ENCODE results near the gene RETREG2.

DNA sequence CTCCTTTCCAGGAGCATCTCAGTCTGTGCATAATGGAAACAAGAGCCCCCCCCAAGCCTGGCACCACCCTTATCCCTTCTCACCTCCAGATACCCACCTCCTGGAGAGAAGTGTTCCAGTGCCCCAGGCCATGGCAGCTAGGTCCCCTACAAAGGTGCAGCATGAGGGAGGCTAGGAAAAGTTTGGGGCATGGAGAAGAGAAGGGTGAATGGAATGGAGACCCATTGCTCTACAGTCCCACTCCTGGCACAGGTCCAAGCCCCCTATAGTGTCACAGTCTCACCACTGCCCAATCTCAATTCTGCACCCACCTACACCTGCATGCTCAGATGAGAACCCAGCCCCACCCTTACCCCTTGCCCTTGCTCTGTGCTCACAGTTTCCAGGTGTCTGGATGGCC, 9.1 kb upstream of the RETREG2 start:
- TF ChIP-seq, protein P1, sequence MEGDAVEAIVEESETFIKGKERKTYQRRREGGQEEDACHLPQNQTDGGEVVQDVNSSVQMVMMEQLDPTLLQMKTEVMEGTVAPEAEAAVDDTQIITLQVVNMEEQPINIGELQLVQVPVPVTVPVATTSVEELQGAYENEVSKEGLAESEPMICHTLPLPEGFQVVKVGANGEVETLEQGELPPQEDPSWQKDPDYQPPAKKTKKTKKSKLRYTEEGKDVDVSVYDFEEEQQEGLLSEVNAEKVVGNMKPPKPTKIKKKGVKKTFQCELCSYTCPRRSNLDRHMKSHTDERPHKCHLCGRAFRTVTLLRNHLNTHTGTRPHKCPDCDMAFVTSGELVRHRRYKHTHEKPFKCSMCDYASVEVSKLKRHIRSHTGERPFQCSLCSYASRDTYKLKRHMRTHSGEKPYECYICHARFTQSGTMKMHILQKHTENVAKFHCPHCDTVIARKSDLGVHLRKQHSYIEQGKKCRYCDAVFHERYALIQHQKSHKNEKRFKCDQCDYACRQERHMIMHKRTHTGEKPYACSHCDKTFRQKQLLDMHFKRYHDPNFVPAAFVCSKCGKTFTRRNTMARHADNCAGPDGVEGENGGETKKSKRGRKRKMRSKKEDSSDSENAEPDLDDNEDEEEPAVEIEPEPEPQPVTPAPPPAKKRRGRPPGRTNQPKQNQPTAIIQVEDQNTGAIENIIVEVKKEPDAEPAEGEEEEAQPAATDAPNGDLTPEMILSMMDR (IDR thresholded peaks at IDR 0.05; ENCODE audit: low read length): no peak
- no peak for TF ChIP-seq EZH2 (optimal IDR thresholded peaks at IDR 0.05; ENCODE audit: low read depth, low read length)
- no peak for TF ChIP-seq EZH2phosphoT487 (IDR thresholded peaks at IDR 0.05; ENCODE audit: low read length)

Data from MM.1S (cell line).